ENCODE results near the gene CCDC141. TPM values are rescaled to one million over a fixed set of nuclear protein-coding genes. Genes with fewer than 3 reads are reported as not detected.

The CCDC141 gene
- total RNA-seq, 4 donors from 2014 or later, result 5.5 to 18.9 (median 12.5) TPM

GRCh38 chr2:178848335-178848734 is 201.6 kb downstream of the CCDC141 start:
- DNase-seq (ENCODE audit: low spot score) (no peak), ATAC-seq (ENCODE audit: low FRiP score) (no peak)
- TF ChIP-seq, protein P1, sequence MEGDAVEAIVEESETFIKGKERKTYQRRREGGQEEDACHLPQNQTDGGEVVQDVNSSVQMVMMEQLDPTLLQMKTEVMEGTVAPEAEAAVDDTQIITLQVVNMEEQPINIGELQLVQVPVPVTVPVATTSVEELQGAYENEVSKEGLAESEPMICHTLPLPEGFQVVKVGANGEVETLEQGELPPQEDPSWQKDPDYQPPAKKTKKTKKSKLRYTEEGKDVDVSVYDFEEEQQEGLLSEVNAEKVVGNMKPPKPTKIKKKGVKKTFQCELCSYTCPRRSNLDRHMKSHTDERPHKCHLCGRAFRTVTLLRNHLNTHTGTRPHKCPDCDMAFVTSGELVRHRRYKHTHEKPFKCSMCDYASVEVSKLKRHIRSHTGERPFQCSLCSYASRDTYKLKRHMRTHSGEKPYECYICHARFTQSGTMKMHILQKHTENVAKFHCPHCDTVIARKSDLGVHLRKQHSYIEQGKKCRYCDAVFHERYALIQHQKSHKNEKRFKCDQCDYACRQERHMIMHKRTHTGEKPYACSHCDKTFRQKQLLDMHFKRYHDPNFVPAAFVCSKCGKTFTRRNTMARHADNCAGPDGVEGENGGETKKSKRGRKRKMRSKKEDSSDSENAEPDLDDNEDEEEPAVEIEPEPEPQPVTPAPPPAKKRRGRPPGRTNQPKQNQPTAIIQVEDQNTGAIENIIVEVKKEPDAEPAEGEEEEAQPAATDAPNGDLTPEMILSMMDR (IDR thresholded peaks at IDR 0.05), result no peak

GRCh38 chr2:178846458-178846802 is 203.5 kb downstream of the CCDC141 start:
- TF ChIP-seq, protein P1 (IDR thresholded peaks at IDR 0.05), result no peak
- DNase-seq (ENCODE audit: low spot score) (no peak), ATAC-seq (ENCODE audit: low FRiP score) (no peak)

GRCh38 chr2:178845566-178846457 is 204.1 kb downstream of the CCDC141 start:
- TF ChIP-seq, protein P1 (IDR thresholded peaks at IDR 0.05), result no peak
- peak; percentile 41 for ATAC-seq (ENCODE audit: low FRiP score)

GRCh38 chr2:178844701-178845100 is 205.2 kb downstream of the CCDC141 start:
- TF ChIP-seq, protein P1 (IDR thresholded peaks at IDR 0.05), result no peak
- ATAC-seq (ENCODE audit: low FRiP score) (no peak), DNase-seq (ENCODE audit: low spot score) (no peak)

More at GRCh38 chr2:178845566-178846457, 204.1 kb downstream of the CCDC141 start:
- DNase-seq (ENCODE audit: low spot score), result no peak

- DNase-seq (ENCODE audit: low spot score) (no peak), ATAC-seq (ENCODE audit: low FRiP score) (no peak)
- TF ChIP-seq, protein P1 (IDR thresholded peaks at IDR 0.05), result no peak
Measured at GRCh38 chr2:178844269-178844668, 205.7 kb downstream of the CCDC141 start.

- ATAC-seq (ENCODE audit: low FRiP score), result no peak
- TF ChIP-seq, protein P1 (IDR thresholded peaks at IDR 0.05), result no peak
- DNase-seq (ENCODE audit: low spot score), result no peak
Measured at GRCh38 chr2:178843697-178844096, 206.2 kb downstream of the CCDC141 start.

DNA sequence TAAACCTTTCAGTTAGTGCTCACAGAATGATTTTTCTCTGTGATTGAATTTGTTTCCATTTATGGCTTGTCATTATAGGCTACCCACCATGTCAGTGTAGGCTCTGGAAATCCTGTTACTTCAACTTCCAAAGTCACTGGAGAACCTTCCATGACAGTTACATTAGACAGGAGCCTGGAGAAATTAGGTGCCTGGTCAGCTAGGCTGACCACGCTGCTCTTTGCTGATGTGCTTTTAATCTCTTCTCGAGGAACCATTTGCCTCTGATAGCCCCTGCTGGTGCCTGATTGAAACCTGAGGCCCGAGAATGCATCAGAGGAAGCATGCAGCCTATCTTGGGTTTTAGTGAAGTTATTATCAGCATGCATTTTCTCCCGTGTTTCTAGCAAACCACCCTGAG is 213.1 kb downstream of the CCDC141 start:
- DNase-seq (ENCODE audit: low spot score) (no peak), ATAC-seq (ENCODE audit: low FRiP score) (no peak)
- TF ChIP-seq, protein P1 (IDR thresholded peaks at IDR 0.05), result no peak
